Thoracic aorta (tissue), 2 donors: Measurements from ENCODE around the gene MUC22. TPM values are rescaled to one million over a fixed set of nuclear protein-coding genes. Genes with fewer than 3 reads are reported as not detected.
A peak's percentile ranks its signal among the peaks of the same experiment; 100 is the strongest.

ENCODE experiments used
- ATAC-seq: fragments of 150-250 bp; one replicate; pipeline ENCODE4 v1.8.0; 2017; ENCODE audit warnings: low read depth; ENCODE audit not compliant: insufficient number of reproducible peaks, low FRiP score
- DNase-seq: peaks from one replicate; pipeline ENCODE4 v3.0.0-alpha.2; 2020; ENCODE audit warnings: low spot score
- H3K27ac ChIP-seq, 2 donors: fragments of 200-600 bp; sonication (generic); 1 replicate in 1 of 2; 2 replicates in 1 of 2; pipeline ENCODE4 v1.5.1; 2016; ENCODE audit warnings: mild to moderate bottlenecking in 2 of 2, moderate library complexity in 2 of 2
- H3K27me3 ChIP-seq: fragments of 200-600 bp; sonication (generic); replicated peaks from 2 replicates; pipeline ENCODE4 v1.6.0; 2016; ENCODE audit warnings: mild to moderate bottlenecking; ENCODE audit not compliant: insufficient read depth
- H3K36me3 ChIP-seq: fragments of 200-600 bp; sonication (generic); one replicate; pipeline ENCODE4 v1.5.1; 2016
- H3K4me1 ChIP-seq, 2 donors: fragments of 200-600 bp; sonication (generic); 1 replicate in 1 of 2; 2 replicates in 1 of 2; pipeline versions ENCODE4 v1.5.1 to v1.6.0; 2016; ENCODE audit warnings: low read depth in 2 of 2, mild to moderate bottlenecking in 1 of 2; ENCODE audit not compliant: control insufficient read depth in 1 of 2
- H3K4me3 ChIP-seq: fragments of 200-600 bp; sonication (generic); 2 replicates; pipeline ENCODE4 v1.5.1; 2016; ENCODE audit warnings: mild to moderate bottlenecking
- H3K9me3 ChIP-seq: fragments of 200-600 bp; sonication (generic); 2 replicates; pipeline ENCODE4 v1.5.1; 2016
- total RNA-seq, 2 donors: library from RNA; depleted of rRNA; stranded (reverse); fragments of >200 nt; gene quantifications; one replicate each; pipeline versions ENCODE4 v1.1.0 to v1.2.3, GENCODE V29; 2016
- TF ChIP-seq, protein P1 (sequence below): fragments of 200-600 bp; sonication (generic); IDR thresholded peaks from one replicate; pipeline ENCODE4 v1.5.1; 2019; ENCODE audit warnings: antibody characterized with exemption

The MUC22 gene
- total RNA-seq, 2 donors from 2014 or later, result not detected

DNA sequence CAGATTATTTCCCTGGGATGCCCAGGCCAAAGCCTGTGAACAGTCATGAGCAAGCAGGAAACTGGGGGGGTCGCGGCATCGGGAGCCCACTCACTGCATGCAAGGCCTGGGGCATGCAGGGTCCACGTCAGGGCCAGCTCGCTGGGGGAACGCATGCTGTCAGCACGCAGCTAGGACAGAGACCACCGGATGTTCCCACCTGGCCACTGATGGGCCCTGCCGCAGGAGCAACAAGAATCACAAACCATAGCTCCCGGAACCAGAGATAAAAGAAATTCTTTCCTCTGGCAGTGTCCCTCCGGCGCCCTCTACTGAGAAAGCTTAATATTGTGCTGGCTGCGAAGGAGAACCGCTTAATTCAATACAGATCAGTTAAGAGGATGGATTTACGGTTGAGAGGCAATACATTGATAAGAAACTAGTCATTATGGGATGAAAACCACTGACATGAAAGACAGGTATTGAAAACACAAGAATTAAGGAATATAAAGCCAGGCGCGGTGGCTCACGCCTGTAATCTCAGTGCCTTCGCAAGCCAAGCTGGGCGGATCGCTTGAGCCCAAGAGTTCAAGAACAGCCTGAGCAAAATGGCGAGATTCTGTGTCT, 69.5 kb downstream of the MUC22 start:
- Histone ChIP-seq H3K27me3 (no peaks in the 10 kb centered on the region), H3K36me3 (no peaks in the 10 kb centered on the region), H3K9me3 (no peaks in the 10 kb centered on the region), H3K4me1 (no peaks in the 10 kb centered on the region), H3K4me3 (peak overlapping the region; percentile 49), H3K27ac (no peak overlapping the region)
- peak; percentile 33 for DNase-seq
- TF ChIP-seq, protein P1, sequence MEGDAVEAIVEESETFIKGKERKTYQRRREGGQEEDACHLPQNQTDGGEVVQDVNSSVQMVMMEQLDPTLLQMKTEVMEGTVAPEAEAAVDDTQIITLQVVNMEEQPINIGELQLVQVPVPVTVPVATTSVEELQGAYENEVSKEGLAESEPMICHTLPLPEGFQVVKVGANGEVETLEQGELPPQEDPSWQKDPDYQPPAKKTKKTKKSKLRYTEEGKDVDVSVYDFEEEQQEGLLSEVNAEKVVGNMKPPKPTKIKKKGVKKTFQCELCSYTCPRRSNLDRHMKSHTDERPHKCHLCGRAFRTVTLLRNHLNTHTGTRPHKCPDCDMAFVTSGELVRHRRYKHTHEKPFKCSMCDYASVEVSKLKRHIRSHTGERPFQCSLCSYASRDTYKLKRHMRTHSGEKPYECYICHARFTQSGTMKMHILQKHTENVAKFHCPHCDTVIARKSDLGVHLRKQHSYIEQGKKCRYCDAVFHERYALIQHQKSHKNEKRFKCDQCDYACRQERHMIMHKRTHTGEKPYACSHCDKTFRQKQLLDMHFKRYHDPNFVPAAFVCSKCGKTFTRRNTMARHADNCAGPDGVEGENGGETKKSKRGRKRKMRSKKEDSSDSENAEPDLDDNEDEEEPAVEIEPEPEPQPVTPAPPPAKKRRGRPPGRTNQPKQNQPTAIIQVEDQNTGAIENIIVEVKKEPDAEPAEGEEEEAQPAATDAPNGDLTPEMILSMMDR, result peak; percentile 75
- ATAC-seq, result no peak

DNA sequence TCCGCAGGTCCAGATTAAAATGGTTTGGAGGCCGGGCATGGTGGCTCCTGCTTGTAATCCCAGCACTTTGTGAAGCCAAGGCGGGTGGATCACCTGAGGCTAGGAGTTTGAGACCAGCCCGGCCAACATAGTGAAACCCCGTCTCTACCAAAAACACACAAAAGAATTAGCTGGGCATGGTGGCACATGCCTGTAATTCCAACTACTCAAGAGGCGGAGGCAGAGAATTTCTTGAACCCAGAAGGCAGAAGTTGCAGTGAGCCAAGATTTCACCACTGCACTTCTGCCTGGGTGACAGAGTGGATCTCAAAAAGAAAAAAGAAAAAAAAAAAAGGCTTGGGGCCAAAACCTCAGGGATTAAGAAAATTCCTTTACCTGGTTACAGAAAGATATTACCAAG, 71.6 kb downstream of the MUC22 start:
- H3K27ac ChIP-seq, result no peak overlapping the region
- DNase-seq (no peak), ATAC-seq (no peak)
- H3K27me3 ChIP-seq, result no peaks in the 10 kb centered on the region
- peaks cover 0 to under 1% of the 10 kb centered on the region in 2 donors for H3K4me1 ChIP-seq
- H3K4me3 ChIP-seq, result no peak overlapping the region
- TF ChIP-seq, protein P1, result no peak
- no peaks in the 10 kb centered on the region for H3K9me3 ChIP-seq
- no peaks in the 10 kb centered on the region for H3K36me3 ChIP-seq

DNA sequence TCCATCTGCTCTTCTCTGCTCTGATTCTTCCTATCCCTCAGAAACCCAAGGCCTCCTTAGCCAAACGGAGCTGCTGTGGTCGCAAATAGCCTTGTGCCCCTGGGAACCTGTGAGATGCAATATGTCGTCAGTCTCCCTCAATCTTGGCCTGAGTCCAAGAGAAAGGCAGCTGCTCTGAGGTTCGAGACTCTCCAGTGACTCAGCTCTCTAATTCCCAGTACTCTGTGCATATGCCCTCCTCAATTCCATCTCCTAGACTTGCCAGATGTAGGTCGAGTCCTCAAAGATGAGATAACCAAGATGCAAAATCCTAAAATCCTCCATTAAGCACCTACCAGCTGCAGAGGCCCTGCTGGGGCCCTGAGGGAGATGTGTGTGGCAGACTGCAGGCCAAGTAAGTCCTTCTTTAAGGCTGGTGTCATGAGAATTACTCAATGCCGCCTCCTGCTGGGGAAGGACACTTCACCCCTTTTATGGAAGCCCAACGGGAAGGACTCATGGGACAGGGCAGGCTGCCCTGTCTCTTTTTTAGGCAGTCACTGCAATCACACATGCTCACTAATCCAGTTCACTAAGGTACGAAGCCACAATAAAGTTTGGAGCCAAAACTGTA, 73.6 kb downstream of the MUC22 start:
- Histone ChIP-seq H3K4me3 (no peak overlapping the region), H3K27ac (no peak overlapping the region), H3K27me3 (no peaks in the 10 kb centered on the region), H3K9me3 (no peaks in the 10 kb centered on the region), H3K4me1 (peaks cover 0 to 6% of the 10 kb centered on the region in 2 donors), H3K36me3 (no peaks in the 10 kb centered on the region)
- ATAC-seq (no peak), DNase-seq (no peak)
- TF ChIP-seq, protein P1, result no peak

Other genes with a start within 250 kb of the MUC22 start
- 10 to 100 TPM; 22.1 to 23.8 TPM for gene DDR1, start 126.0 kb upstream of the MUC22 start, total RNA-seq
- gene GTF2H4, start 102.3 kb upstream of the MUC22 start, total RNA-seq, result 10 to 100 TPM; 14.9 to 42.2 TPM
- 10 to 100 TPM; 20.2 to 26.0 TPM for gene VARS2, start 96.2 kb upstream of the MUC22 start, total RNA-seq
- gene SFTA2, start 78.3 kb upstream of the MUC22 start, total RNA-seq, result not detected
- 10 to 100 TPM in 1 of 2 donors, not detected in 1; 13.8 TPM for gene MUCL3, start 69.5 kb upstream of the MUC22 start, total RNA-seq
- gene MUC21, start 26.8 kb upstream of the MUC22 start, total RNA-seq, result not detected
- gene C6orf15, start 102.1 kb downstream of the MUC22 start, total RNA-seq, result not detected
- gene PSORS1C1, start 104.3 kb downstream of the MUC22 start, total RNA-seq, result 1 to 10 TPM; 3.7 to 6.8 TPM
- gene CDSN, start 110.0 kb downstream of the MUC22 start, total RNA-seq, result 1 to 10 TPM in 1 of 2 donors, under 1 TPM in 1; 0.28 to 1.6 TPM
- not detected for gene PSORS1C2, start 128.6 kb downstream of the MUC22 start, total RNA-seq
- gene CCHCR1, start 147.3 kb downstream of the MUC22 start, total RNA-seq, result 10 to 100 TPM; 11.1 to 31.6 TPM
- gene TCF19, start 148.1 kb downstream of the MUC22 start, total RNA-seq, result 10 to 100 TPM in 1 of 2 donors, 1 to 10 TPM in 1; 1.6 to 15.7 TPM
- gene POU5F1, start 160.2 kb downstream of the MUC22 start, total RNA-seq, result 10 to 100 TPM in 1 of 2 donors, 1 to 10 TPM in 1; 4.0 to 12.9 TPM